LoVo (cell line): Measurements from ENCODE around the gene LAMB4.
"Not testable (repeated sequence)": the region's sequence is repeated elsewhere in the genome, so short reads cannot be mapped to it uniquely, and the experiment has no call there.

Experiments
- DNase-seq: peaks from one replicate; pipeline ENCODE4 v3.0.0-alpha.2; 2016; ENCODE audit warnings: low spot score

LAMB4 gene

DNA sequence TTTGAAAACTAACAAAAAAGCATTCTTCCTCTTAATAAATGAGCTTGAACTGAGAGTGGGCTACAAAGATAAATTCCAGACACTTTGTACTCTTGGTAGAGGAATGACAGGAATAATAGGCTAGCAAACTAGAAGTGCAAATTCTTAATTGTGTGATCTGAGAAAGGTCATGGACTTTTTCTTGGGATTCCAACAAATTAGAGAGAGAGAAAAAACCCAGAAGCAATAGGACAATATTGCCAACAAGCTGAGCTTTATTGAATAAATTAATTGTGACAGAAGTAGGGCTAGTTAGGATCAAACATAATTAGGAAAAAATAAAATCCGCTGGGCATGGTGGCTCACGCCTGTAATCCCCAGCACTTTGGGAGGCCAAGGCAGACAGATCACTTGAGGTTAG lies 85.8 kb downstream of the LAMB4 start:
- no peak for DNase-seq

DNA sequence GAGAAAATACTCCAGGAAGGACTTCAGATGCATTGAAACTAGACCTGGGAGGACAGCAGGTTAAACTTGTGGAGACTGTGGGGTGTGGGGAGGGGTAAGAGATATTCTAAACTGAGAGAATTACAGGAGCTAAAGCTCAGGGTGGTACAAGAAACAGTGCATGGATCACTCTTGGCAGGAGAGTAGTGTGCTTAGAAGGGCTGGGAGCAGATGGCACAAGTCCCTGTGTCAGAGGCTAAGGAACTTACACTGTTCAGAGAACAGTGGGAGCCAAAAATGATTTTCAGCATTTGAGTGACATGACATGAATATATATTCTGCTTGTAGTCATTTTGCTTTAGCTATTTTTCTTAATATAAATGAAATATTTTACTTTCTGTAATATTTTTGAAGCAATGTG lies 91.2 kb downstream of the LAMB4 start:
- DNase-seq = no peak

- DNase-seq = no peak
Observed at GRCh38 chr7:108037741-108038140, 92.4 kb downstream of the LAMB4 start.

- no peak for DNase-seq
Observed at GRCh38 chr7:108037140-108037539, 93.0 kb downstream of the LAMB4 start.

DNA sequence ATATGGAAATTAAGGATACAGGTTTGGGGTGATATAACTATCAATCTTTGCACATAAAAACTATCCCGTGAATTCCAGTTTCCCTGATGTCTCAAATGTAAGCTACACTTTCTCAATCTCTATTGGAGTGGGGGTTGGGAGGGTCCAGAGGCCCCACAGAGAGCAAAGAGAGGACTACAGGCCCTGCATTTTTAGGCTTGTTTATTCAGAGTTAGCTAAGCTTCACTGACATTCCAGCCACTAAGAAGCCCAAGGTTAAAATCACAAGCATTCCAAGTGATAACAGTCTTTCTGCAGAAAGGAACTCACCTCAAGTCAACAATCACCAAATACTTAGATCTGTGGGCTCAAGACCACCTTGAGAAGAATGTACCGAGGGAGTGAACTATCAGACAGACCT lies 95.6 kb downstream of the LAMB4 start:
- no peak for DNase-seq

- DNase-seq = no peak
Observed at GRCh38 chr7:108033776-108034497, 96.2 kb downstream of the LAMB4 start.

DNA sequence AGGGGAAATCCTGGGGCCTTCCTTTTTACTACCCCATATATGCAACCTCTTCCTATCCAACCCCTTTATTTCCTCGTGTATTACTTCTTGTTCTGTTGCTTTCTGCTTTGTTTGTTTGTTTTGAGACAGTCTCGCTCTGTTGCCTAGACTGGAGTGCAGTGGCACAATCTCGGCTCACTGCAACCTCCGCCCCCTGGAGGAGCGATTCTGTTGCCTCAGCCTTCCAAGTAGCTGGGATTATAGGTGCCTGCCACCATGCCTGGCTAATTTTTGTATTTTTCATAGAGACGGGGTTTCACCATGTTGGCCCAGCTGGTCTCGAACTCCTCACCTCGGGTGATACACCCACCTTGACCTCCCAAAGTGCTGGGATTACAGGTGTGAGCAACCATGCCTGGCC lies 96.9 kb downstream of the LAMB4 start:
- not testable (repeated sequence) for DNase-seq

DNA sequence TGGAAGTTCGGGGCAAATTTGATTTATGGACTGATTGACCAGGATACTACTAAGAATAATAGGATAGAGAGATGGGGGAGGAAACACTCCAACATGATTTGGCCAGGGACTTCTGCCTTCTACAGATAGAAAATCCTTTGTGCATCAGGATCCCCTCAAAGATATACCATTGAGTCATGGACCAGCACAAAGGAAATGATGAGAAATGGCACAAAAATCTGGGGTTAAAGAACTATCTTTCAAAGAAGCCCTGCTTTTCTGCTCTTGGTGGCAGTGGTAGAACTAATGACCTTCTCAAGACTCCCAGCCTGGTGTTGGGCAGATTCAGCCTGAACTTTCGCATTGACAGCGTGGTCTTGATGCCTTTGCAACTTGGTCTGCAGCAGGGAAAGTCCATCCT lies 99.6 kb downstream of the LAMB4 start:
- DNase-seq = no peak

- DNase-seq = no peak
Observed at GRCh38 chr7:108029034-108029433, 101.1 kb downstream of the LAMB4 start.

GRCh38 chr7:108028111-108028510 lies 102.0 kb downstream of the LAMB4 start:
- no peak for DNase-seq

DNA sequence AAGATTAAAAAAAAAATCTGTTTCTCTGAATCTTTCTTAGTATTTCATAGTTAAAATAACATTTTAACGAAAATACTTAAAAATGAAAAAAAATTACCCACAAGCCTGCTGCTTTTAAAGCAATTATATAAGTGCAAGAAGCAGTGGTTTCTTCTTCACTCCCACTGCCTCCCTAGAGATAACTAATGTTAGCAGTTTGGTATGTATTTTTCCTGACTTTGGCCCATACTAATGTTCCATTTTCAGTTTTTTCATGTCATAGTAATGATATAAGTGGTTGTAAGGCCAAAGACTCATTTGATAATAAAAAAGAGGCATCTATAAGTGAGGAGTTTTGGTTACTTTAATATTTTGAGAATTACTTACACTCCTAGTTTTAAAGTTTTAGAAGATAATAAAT lies 102.9 kb downstream of the LAMB4 start:
- no peak for DNase-seq

DNA sequence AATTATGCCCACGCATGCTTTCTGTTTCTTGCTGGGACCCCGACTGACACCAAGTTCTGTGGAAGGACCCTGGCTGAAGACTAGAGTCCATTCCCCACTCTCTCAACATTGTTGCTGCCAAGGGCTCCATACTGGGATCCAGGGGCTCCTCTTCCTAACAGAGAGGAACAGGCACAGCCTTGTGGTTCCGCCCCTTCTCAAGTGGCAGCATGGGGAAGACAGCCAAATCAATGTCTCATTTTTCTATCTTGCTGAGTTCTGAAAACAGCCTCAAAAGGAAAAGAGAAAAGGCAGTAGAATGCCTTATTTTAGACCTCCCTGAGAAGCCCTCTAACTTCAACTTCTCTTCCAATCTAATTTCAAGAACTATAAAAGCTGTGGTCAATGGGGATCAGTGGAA lies 103.5 kb downstream of the LAMB4 start:
- no peak for DNase-seq

GRCh38 chr7:108026116-108026515 lies 104.0 kb downstream of the LAMB4 start:
- DNase-seq = no peak

DNA sequence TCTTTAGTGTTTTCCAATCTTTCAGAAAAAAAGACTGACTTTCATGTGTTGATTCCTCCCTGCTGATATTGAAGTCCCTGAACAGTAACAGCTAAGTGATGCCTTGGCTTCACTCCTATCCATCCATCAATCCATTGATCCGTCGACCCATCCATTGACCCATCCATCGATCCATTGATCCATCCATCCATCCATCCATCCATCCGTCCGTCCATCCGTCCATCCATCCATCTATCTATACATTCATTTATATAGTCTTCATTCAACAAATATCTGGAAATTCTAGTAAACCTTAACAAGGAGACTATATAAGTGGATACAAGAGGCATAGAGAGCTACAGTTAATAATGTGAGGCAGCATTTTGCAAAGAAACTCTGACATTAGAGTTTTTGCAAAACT lies 105.6 kb downstream of the LAMB4 start:
- DNase-seq = no peak

DNA sequence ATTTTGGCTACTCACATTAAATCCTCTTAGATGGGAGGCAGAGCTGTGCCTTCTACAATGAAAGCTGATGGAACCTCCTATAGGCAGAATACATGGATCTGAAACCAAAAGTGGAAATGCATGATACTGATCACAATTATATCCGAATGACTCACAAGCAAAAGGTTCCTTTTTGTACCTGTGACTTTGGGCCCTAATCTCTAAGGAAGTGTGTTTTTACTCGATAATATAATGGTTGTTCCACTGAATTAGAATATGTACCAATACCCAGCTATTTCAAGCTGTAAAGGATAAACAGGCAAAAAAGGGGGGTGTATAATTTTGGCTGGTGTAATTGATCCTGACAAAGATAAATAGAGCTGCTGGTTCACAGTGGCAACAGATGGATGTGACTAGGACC lies 109.6 kb downstream of the LAMB4 start:
- DNase-seq = no peak

- no peak for DNase-seq
Observed at GRCh38 chr7:108018668-108019067, 111.5 kb downstream of the LAMB4 start.

- DNase-seq = no peak
Observed at GRCh38 chr7:108017776-108018151, 112.4 kb downstream of the LAMB4 start.

DNA sequence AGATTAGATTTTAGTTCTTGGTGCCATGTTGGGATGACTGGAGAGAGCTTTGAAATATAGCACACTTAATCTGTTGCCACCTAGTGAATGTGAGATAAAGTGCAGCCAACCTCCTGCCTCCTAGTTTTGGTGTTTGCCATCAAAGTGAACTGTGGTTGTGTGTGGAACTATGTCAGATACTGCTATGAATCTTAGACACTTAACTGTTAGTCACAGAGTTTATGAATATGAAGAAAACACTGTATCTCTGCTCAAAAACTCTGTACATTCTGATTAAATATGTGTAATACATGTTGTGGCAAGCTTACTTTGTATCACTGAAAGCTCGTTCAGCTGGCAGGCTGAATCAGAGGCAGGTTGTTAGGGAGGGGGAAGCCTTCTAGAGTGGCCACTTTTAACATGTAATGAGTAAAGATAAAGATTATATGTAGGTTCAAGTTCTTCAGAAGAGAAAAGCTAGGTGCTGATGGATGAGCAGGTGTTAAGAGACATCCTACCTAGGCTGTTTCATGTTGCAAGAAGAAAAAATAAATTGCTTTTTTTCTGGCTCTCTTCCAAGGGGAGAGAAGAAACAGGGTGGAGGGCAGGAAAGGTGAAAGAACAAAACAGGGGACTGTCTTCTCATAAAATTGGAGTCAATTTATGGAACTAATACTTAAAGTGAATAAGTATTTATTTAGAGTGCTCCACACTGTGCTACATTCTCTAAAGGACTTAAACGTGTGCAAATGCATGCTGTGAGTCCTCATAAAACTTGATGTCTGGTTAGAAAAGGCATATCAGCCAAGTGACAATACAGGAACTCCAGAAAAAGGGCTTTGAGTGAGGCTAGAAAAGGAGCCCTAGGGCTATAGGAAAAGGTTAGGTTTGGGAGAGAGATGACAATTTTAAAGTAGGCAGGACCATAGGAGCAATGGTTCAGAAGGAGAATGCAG lies 113.1 kb downstream of the LAMB4 start:
- DNase-seq = no peak

- DNase-seq = no peak
Observed at GRCh38 chr7:108015740-108016139, 114.4 kb downstream of the LAMB4 start.

- DNase-seq = peak; percentile 82
Observed at GRCh38 chr7:108014747-108015682, 115.1 kb downstream of the LAMB4 start.

DNA sequence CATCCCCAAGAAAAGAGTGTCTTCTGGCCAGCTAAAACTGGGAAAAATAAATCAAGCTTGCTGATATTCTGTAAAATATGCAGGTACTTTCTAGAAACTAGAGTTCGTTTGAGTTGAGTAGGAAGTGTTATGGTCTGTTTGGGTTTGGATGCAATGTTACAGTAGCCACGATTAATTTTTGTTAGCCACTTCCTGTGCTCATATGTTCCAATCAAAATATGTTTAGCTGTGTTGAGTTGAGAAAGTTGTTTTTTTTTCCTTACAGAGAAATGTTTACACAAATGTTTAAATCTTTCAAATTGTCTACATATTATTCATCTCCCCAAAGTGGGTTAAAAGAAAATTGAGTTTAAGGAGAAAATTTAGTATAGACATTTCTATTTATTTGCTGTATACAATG lies 115.9 kb downstream of the LAMB4 start:
- no peak for DNase-seq
